Activated T-helper 1 cell treated with anti-CD3 and anti-CD28 coated beads, Interleukin-12 subunit alpha, Interleukin-12 subunit beta, Interleukin-2, Interleukin-4 antibody, amounts not matched to agents 30 ng/mL and 10 ng/mL and 1 ng/mL, durations not matched to agents 14 hours and 24 hours and 36 hours (primary cell): Measurements from ENCODE around the gene CCNY. TPM values are rescaled to one million over a fixed set of nuclear protein-coding genes. Genes with fewer than 3 reads are reported as not detected.

ENCODE experiments used
- DNase-seq: peaks from one replicate; pipeline ENCODE4 v3.0.0; 2021; ENCODE audit warnings: low spot score
- H3K27ac Mint-ChIP-seq: one replicate; pipeline ENCODE4 v1.8.0; 2021; ENCODE audit warnings: mild to moderate bottlenecking, mixed read lengths
- H3K27me3 Mint-ChIP-seq: one replicate; pipeline ENCODE4 v1.8.0; 2022; ENCODE audit warnings: mild to moderate bottlenecking, moderate library complexity, mixed read lengths; ENCODE audit not compliant: insufficient read depth
- H3K36me3 Mint-ChIP-seq: one replicate; pipeline ENCODE4 v1.8.0; 2021; ENCODE audit warnings: low read depth, mixed read lengths
- H3K4me1 Mint-ChIP-seq: one replicate; pipeline ENCODE4 v1.8.0; 2021; ENCODE audit warnings: low read depth, mixed read lengths
- H3K4me3 Mint-ChIP-seq: one replicate; pipeline ENCODE4 v1.8.0; 2021; ENCODE audit warnings: mild to moderate bottlenecking, moderate library complexity, mixed read lengths
- H3K9me3 Mint-ChIP-seq: one replicate; pipeline ENCODE4 v1.8.0; 2021; ENCODE audit warnings: mixed read lengths
- intact Hi-C: fragments of 100-400 bp; cut with micrococcal nuclease; formaldehyde crosslinking; loops from one replicate; pipeline ENCODE4 v1.15.1; 2024
- total RNA-seq: library from RNA; stranded (reverse); gene quantifications from 2 replicates; pipeline ENCODE4 v1.2.3, GENCODE V29; 2022

The CCNY gene
- total RNA-seq, 1 donor from 2014 or later: 71.0 TPM

GRCh38 chr10:35318551-35318950, 17.8 kb upstream of the CCNY start:
- peaks cover 6% of the 10 kb centered on the region for H3K4me1 Mint-ChIP-seq
- intact Hi-C loops: no loop called here
- no peak overlapping the region for H3K4me3 Mint-ChIP-seq
- DNase-seq: no peak
- H3K27me3 Mint-ChIP-seq: no peaks in the 10 kb centered on the region
- peaks cover 36% of the 10 kb centered on the region for H3K36me3 Mint-ChIP-seq
- no peak overlapping the region for H3K27ac Mint-ChIP-seq
- H3K9me3 Mint-ChIP-seq: peaks cover 22% of the 10 kb centered on the region

DNA sequence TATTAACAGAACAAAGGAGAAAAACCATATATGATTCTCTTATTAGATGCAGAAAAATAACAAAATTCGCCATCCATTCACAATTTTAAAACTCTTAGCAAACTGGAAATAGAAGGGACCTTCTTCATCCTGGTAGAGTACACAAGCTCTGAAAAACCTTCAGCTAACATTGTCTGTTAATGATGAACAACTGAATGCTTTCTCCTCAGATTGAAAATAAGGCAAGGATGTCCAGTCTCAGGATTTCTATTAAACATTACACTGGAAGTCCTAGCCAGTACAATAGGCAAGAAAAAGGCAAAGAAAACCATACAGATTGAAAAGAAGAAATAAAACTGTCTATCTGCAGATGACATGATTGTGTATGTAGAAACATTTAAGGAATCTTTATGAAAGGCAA, 16.0 kb upstream of the CCNY start:
- DNase-seq: no peak
- Mint-ChIP-seq H3K27me3 (no peaks in the 10 kb centered on the region), H3K9me3 (peaks cover 12% of the 10 kb centered on the region), H3K36me3 (peaks cover 34% of the 10 kb centered on the region), H3K4me3 (no peak overlapping the region), H3K4me1 (peaks cover 6% of the 10 kb centered on the region), H3K27ac (no peak overlapping the region)
- intact Hi-C loops: no loop called here

DNA sequence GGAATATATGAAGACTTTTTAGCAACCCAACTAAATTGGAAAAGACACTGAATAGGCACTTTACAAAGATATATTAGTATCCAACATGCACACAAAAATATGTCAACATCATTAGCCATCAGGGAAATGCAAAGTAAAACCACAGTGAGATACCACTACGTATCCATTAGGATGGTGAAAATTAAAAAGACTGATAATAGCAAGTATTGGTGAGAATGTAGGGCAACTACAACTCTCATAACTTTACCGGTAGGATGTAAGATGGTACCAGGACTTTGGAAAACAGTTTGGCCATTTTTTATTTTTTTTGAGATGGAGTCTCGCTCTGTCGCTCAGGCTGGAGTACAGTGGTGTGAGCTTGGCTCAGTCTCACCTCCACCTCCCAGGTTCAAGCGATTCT, 13.7 kb upstream of the CCNY start:
- no peak overlapping the region for H3K27ac Mint-ChIP-seq
- no peak overlapping the region for H3K4me3 Mint-ChIP-seq
- no peak for DNase-seq
- no peaks in the 10 kb centered on the region for H3K27me3 Mint-ChIP-seq
- H3K9me3 Mint-ChIP-seq: peaks cover 5% of the 10 kb centered on the region
- H3K36me3 Mint-ChIP-seq: peaks cover 22% of the 10 kb centered on the region
- intact Hi-C loops: no loop called here
- peaks cover under 1% of the 10 kb centered on the region for H3K4me1 Mint-ChIP-seq

DNA sequence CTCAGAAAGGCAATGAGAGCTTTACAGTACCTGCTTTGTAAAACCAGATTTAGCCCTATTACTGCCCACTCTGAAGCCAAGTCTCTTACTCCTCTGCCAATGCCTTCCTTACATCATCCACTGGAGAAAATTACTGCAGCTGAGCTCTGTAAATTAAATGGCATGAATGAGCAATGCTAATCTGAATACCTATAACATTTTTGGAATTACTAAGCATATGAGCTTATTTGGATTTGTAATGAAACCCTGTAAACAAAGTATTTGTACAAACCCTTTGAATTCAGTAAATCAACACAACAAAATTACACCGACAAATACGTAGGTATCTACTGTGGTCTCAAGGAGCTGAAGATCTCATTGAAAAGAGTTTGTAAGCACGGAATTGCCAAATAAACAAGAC, 12.1 kb upstream of the CCNY start:
- H3K36me3 Mint-ChIP-seq: peaks cover 18% of the 10 kb centered on the region
- no peak overlapping the region for H3K27ac Mint-ChIP-seq
- H3K4me1 Mint-ChIP-seq: peaks cover 13% of the 10 kb centered on the region
- H3K9me3 Mint-ChIP-seq: peaks cover 5% of the 10 kb centered on the region
- no peak overlapping the region for H3K4me3 Mint-ChIP-seq
- DNase-seq: no peak
- no peaks in the 10 kb centered on the region for H3K27me3 Mint-ChIP-seq
- intact Hi-C loops: no loop called here

GRCh38 chr10:35326466-35327235, 9.7 kb upstream of the CCNY start:
- intact Hi-C loops: no loop called here

GRCh38 chr10:35327790-35328403, 8.4 kb upstream of the CCNY start:
- no peaks in the 10 kb centered on the region for H3K9me3 Mint-ChIP-seq
- intact Hi-C loops: no loop called here
- H3K36me3 Mint-ChIP-seq: peaks cover 10% of the 10 kb centered on the region
- H3K4me3 Mint-ChIP-seq: no peak overlapping the region
- peak overlapping the region; percentile 83 for H3K27ac Mint-ChIP-seq
- no peaks in the 10 kb centered on the region for H3K27me3 Mint-ChIP-seq
- peaks cover 37% of the 10 kb centered on the region for H3K4me1 Mint-ChIP-seq
- no peak for DNase-seq

More at GRCh38 chr10:35326466-35327235, 9.7 kb upstream of the CCNY start:
- Mint-ChIP-seq H3K9me3 (peaks cover 5% of the 10 kb centered on the region), H3K27me3 (no peaks in the 10 kb centered on the region), H3K4me3 (no peak overlapping the region), H3K36me3 (peaks cover 12% of the 10 kb centered on the region), H3K4me1 (peaks cover 31% of the 10 kb centered on the region), H3K27ac (no peak overlapping the region)
- DNase-seq: no peak

GRCh38 chr10:35328404-35329037, 7.8 kb upstream of the CCNY start:
- no peak for DNase-seq
- Mint-ChIP-seq H3K9me3 (no peaks in the 10 kb centered on the region), H3K27ac (peak overlapping the region; percentile 83), H3K4me1 (peaks cover 44% of the 10 kb centered on the region), H3K4me3 (peak overlapping the region; percentile 17), H3K27me3 (no peaks in the 10 kb centered on the region), H3K36me3 (peaks cover 15% of the 10 kb centered on the region)
- intact Hi-C loops: no loop called here

DNA sequence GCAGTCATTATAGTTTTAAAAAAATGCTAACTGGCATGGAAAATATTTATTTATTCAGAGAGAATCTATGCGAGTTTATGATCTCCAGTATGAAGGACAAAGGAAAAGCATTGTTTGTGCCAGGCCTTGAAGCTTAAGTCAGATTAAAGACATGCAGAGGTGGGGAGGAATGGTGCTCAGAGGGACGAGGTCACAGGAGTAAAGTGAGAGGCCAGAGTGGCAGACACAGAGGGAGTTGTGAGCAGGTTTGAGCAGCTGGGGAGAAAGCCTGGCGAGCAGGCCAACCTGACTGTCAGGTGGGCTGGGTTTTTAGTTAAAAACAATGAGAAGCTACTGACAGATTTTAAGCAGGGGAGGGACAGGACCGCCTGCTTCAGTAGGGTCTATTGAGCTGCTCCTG, 6.8 kb upstream of the CCNY start:
- H3K4me3 Mint-ChIP-seq: no peak overlapping the region
- no peak for DNase-seq
- peaks cover 18% of the 10 kb centered on the region for H3K36me3 Mint-ChIP-seq
- no peaks in the 10 kb centered on the region for H3K9me3 Mint-ChIP-seq
- no peak overlapping the region for H3K27ac Mint-ChIP-seq
- H3K4me1 Mint-ChIP-seq: peaks cover 54% of the 10 kb centered on the region
- intact Hi-C loops: no loop called here
- no peaks in the 10 kb centered on the region for H3K27me3 Mint-ChIP-seq

DNA sequence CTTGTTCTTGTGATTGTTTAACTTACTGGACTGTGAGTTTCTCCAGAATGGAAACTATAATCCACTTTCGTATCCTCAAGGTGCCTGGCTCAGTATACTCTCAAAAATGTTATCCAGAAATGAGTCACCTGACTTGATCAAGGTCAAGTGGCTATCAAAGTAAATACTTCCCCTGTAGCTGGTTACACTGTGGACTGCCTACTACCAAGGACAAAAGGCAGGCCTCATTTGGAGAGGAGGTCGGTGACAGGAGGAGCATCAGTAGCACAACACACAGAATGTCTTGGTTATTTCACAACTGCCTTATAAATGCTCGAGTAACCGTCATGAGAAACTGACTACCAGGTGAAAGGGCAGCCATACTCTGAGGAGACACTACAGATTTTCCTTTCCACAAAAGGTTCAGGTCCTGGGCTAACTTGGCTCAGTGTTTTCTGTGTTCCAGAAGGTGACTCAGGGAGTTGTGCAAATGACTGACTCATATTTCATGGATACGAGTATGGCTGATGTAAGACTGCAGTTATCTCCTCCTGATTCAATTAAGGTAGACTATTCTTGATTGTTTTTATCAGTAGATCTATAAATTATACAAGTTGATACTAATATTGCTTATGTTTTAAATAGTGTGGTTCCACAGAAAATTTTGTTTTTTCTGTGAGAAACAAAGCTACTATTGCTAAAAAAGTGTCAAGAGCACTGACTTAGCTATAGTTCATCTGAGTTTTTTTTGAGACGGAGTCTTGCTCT, 4.2 kb upstream of the CCNY start:
- Mint-ChIP-seq H3K27ac (no peak overlapping the region), H3K4me1 (peaks cover 67% of the 10 kb centered on the region), H3K36me3 (peaks cover 18% of the 10 kb centered on the region), H3K4me3 (no peak overlapping the region), H3K27me3 (no peaks in the 10 kb centered on the region), H3K9me3 (no peaks in the 10 kb centered on the region)
- DNase-seq: no peak
- intact Hi-C loops: loop anchor here (10.0 kb wide), 1 partner anchor 313 kb away; the partner anchor contains the start of gene FZD8

GRCh38 chr10:35334297-35334696, 2.0 kb upstream of the CCNY start:
- Mint-ChIP-seq H3K27me3 (no peaks in the 10 kb centered on the region), H3K27ac (peak overlapping the region; percentile 43)

DNA sequence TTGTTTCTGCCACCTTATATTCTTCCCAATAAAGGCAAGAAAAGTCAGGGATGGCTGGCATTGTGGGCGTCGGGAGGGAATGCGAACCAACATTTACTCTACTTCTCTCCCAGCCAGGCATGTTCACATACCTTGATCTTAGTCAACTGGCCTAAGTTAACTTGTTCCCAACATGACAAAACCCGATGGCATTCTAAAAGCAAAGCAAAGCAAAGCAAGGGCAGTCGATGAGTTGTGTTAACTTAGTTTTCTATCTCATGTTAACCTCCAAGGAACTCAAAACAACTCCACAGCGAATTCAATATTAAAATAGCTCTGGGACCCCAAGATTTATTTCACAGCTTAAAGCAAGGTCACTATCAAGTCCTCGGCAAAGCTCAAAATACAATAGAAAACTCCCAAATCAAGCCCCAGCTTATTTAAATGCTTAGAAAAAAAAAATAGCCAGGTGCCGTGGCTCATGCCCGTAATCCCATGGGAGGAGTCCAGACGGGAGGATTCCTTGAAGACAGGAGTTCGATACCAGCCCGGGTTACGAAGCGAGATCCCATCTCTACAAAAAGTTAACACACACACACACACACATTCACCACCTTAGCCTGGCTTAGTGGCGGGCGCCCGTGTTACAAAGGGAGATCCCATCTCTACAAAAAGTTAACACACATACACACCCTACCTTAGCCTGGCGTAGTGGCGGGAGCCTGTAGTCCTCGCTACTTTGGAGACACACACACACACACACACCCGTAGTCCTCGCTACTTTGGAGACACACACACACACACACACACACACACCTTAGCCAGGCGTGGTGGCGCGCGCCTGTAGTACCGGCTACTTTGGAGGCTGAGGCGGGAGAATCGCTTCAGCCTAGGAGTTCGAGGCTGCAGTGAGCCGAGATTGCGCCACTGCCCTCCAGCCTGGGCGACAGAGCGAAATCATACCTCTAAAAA, 901 bp upstream of the CCNY start:
- H3K27ac Mint-ChIP-seq: peak overlapping the region; percentile 95
- H3K27me3 Mint-ChIP-seq: no peaks in the 10 kb centered on the region
- no peaks in the 10 kb centered on the region for H3K9me3 Mint-ChIP-seq
- peak overlapping the region; percentile 93 for H3K4me3 Mint-ChIP-seq
- intact Hi-C loops: loop anchor here (5.0 to 10.0 kb wide), 2 partner anchors 309 to 1213 kb away; partner anchors contain the start of gene FZD8
- H3K36me3 Mint-ChIP-seq: peaks cover 14% of the 10 kb centered on the region
- H3K4me1 Mint-ChIP-seq: peaks cover 72% of the 10 kb centered on the region
- no peak for DNase-seq

More at GRCh38 chr10:35334297-35334696, 2.0 kb upstream of the CCNY start:
- Mint-ChIP-seq H3K4me3 (peak overlapping the region; percentile 72), H3K36me3 (peaks cover 18% of the 10 kb centered on the region), H3K9me3 (no peaks in the 10 kb centered on the region), H3K4me1 (peaks cover 72% of the 10 kb centered on the region)
- no peak for DNase-seq
- intact Hi-C loops: loop anchor here (10.0 kb wide), 1 partner anchor 311 kb away; the partner anchor contains the start of gene FZD8
